Measurements from ENCODE around the gene ATP2B1. TPM values are rescaled to one million over a fixed set of nuclear protein-coding genes. Genes with fewer than 3 reads are reported as not detected.

The ATP2B1 gene
- total RNA-seq, 1 experiment from 2014 or later, result 20.6 TPM

GRCh38 chr12:89685363-89685972 lies 23.2 kb downstream of the ATP2B1 start:
- Mint-ChIP-seq H3K27ac (no peak overlapping the region; a peak in 1 of 7 replicates), H3K27me3 (ENCODE audit: low read depth) (no peaks in the 10 kb centered on the region), H3K36me3 (ENCODE audit: insufficient read depth in 1 of 3, low read depth in 3 of 3) (peaks cover 12 to 26% (median 17%) of the 10 kb centered on the region in 3 experiments), H3K4me1 (peaks cover 5% of the 10 kb centered on the region in 2 experiments), H3K9me3 (peaks cover 17 to 22% of the 10 kb centered on the region in 2 experiments), H3K4me3 (no peak overlapping the region)
- Histone ChIP-seq H3K27me3 (ENCODE audit: insufficient read depth, low read length) (no peaks in the 10 kb centered on the region), H4K8ac (replicated peaks; ENCODE audit: insufficient read length, low read depth, low read length) (no peak overlapping the region), H3K56ac (ENCODE audit: insufficient read length, low read depth, low read length) (no peak overlapping the region), H2AFZ (ENCODE audit: low read length) (no peak overlapping the region), H3K9ac (ENCODE audit: extremely low read depth, insufficient read length, low read length) (no peak overlapping the region), H2BK120ac (ENCODE audit: low read depth, low read length, poor library complexity, severe bottlenecking) (no peak overlapping the region), H3K4me2 (ENCODE audit: insufficient read depth, insufficient read length, low read length) (no peak overlapping the region), H3T11ph (ENCODE audit: low read length) (no peak overlapping the region), H3K18ac (ENCODE audit: insufficient read length, low read depth, low read length) (no peak overlapping the region), H3K14ac (ENCODE audit: insufficient read depth, low read length) (no peak overlapping the region), H3K23ac (ENCODE audit: insufficient read length, low read depth, low read length) (no peak overlapping the region), H3K27ac (ENCODE audit: insufficient read length, low read depth, low read length) (no peak overlapping the region), H3K4ac (ENCODE audit: low read depth, low read length) (no peak overlapping the region), H3K79me2 (ENCODE audit: insufficient read depth, low read length) (peaks cover 4% of the 10 kb centered on the region; the same call in 1 of the 2 replicates), H4K91ac (ENCODE audit: insufficient read length, low read depth, low read length) (no peak overlapping the region), H2BK5ac (ENCODE audit: insufficient read length, low read length) (no peak overlapping the region), H4K5ac (ENCODE audit: insufficient read length, low read depth, low read length) (no peak overlapping the region), H2BK12ac (ENCODE audit: insufficient read length, low read depth, low read length) (no peak overlapping the region), H4K20me1 (ENCODE audit: control insufficient read depth, insufficient read depth, insufficient read length) (no peaks in the 10 kb centered on the region), H2AK5ac (ENCODE audit: insufficient read length, low read length) (no peak overlapping the region), H3K23me2 (ENCODE audit: insufficient read length, low read depth, low read length, poor library complexity, severe bottlenecking) (no peaks in the 10 kb centered on the region), H3K9me3 (ENCODE audit: control insufficient read depth, low read depth, low read length) (no peaks in the 10 kb centered on the region), H2BK20ac (ENCODE audit: low read depth, low read length, poor library complexity, severe bottlenecking) (no peak overlapping the region), H2BK15ac (ENCODE audit: low read depth, low read length) (no peak overlapping the region), H3K4me1 (ENCODE audit: insufficient read depth, low read length) (0 out of 2 replicates have a peak, but pooled peaks cover 3% of the 10 kb centered on the region), H3K79me1 (ENCODE audit: insufficient read depth, low read depth, low read length, poor library complexity, severe bottlenecking) (no peaks in the 10 kb centered on the region)
- DNase-seq, result no peak
- TF ChIP-seq, protein P1, sequence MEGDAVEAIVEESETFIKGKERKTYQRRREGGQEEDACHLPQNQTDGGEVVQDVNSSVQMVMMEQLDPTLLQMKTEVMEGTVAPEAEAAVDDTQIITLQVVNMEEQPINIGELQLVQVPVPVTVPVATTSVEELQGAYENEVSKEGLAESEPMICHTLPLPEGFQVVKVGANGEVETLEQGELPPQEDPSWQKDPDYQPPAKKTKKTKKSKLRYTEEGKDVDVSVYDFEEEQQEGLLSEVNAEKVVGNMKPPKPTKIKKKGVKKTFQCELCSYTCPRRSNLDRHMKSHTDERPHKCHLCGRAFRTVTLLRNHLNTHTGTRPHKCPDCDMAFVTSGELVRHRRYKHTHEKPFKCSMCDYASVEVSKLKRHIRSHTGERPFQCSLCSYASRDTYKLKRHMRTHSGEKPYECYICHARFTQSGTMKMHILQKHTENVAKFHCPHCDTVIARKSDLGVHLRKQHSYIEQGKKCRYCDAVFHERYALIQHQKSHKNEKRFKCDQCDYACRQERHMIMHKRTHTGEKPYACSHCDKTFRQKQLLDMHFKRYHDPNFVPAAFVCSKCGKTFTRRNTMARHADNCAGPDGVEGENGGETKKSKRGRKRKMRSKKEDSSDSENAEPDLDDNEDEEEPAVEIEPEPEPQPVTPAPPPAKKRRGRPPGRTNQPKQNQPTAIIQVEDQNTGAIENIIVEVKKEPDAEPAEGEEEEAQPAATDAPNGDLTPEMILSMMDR (conservative IDR thresholded peaks at IDR 0.05), result no peak
